SJCRH30 (cell line): ENCODE data around the gene VWA5A. TPM values are rescaled to one million over a fixed set of nuclear protein-coding genes. Genes with fewer than 3 reads are reported as not detected.
"Not testable (repeated sequence)": the region's sequence is repeated elsewhere in the genome, so short reads cannot be mapped to it uniquely, and the experiment has no call there.

ENCODE experiments used
- DNase-seq, 2 experiments: peaks; one replicate each; pipeline ENCODE4 v3.0.0-alpha.2; 2015 to 2020
- H3K27ac ChIP-seq: fragments of 250-450 bp; sonication (Bioruptor Pico); 2 replicates; pipeline ENCODE4 v1.5.1; 2020; ENCODE audit warnings: mild to moderate bottlenecking, moderate library complexity
- H3K27me3 ChIP-seq: fragments of 250-450 bp; sonication (Bioruptor Pico); 2 replicates; pipeline ENCODE4 v1.5.1; 2020; ENCODE audit warnings: mild to moderate bottlenecking, moderate library complexity
- H3K36me3 ChIP-seq: fragments of 250-450 bp; sonication (Bioruptor Pico); 2 replicates; pipeline ENCODE4 v1.5.1; 2020; ENCODE audit warnings: mild to moderate bottlenecking, moderate library complexity
- H3K4me1 ChIP-seq: fragments of 250-450 bp; sonication (Bioruptor Pico); 2 replicates; pipeline ENCODE4 v1.5.1; 2020; ENCODE audit warnings: mild to moderate bottlenecking, moderate library complexity
- H3K4me3 ChIP-seq: fragments of 250-450 bp; sonication (Bioruptor Pico); 2 replicates; pipeline ENCODE4 v1.5.1; 2020; ENCODE audit warnings: mild to moderate bottlenecking, moderate library complexity
- H3K9me3 ChIP-seq: fragments of 250-450 bp; sonication (Bioruptor Pico); replicated peaks from 2 replicates; pipeline ENCODE4 v1.5.1; 2020; ENCODE audit warnings: mild to moderate bottlenecking, moderate library complexity
- total RNA-seq: library from RNA; depleted of rRNA; stranded (reverse); fragments of >200 nt; shearing (Covaris generic); gene quantifications from 2 replicates; pipeline ENCODE4 v1.2.3, GENCODE V29; 2014

VWA5A gene
- total RNA-seq, 1 experiment from 2014 or later: 38.1 TPM

GRCh38 chr11:124115782-124116616 lies 749 bp downstream of the VWA5A start:
- Histone ChIP-seq H3K27me3 (no peaks in the 10 kb centered on the region), H3K4me3 (peak overlapping the region; percentile 72), H3K36me3 (peaks cover 8% of the 10 kb centered on the region), H3K27ac (peak overlapping the region; percentile 58), H3K9me3 (no peaks in the 10 kb centered on the region), H3K4me1 (peaks cover 4% of the 10 kb centered on the region; the same call in 1 of the 2 replicates)
- peak; percentile 26 to 30 for DNase-seq

GRCh38 chr11:124119103-124119502 lies 3.9 kb downstream of the VWA5A start:
- no peak for DNase-seq

GRCh38 chr11:124120891-124121290 lies 5.6 kb downstream of the VWA5A start:
- DNase-seq: no peak
- H3K4me3 ChIP-seq: no peak overlapping the region

More at GRCh38 chr11:124119103-124119502, 3.9 kb downstream of the VWA5A start:
- H3K27me3 ChIP-seq: no peaks in the 10 kb centered on the region
- peaks cover 19% of the 10 kb centered on the region for H3K36me3 ChIP-seq
- no peak overlapping the region for H3K4me3 ChIP-seq
- no peak overlapping the region for H3K27ac ChIP-seq
- peaks cover 4% of the 10 kb centered on the region; the same call in 1 of the 2 replicates for H3K4me1 ChIP-seq
- no peaks in the 10 kb centered on the region for H3K9me3 ChIP-seq

DNA sequence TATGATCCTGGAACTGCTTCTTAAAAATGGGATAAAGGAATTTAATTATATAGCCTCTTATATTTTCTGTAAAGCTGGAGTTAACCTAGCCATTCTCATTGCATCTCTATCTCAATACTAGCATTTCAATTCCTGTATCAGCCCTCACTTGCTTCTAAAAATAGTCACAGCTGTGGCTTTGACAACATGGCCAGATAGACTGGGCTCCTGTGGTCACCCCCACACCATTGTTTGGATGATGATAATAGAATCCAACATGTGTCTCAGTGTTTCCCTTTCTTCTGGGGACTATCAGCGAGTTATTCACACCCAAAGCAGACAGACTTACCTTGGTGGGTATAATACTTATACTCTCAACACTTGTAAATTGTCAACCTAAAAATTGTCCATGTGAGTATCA lies 6.9 kb downstream of the VWA5A start:
- H3K4me1 ChIP-seq: no peaks in the 10 kb centered on the region
- peaks cover 27% of the 10 kb centered on the region for H3K36me3 ChIP-seq
- H3K9me3 ChIP-seq: no peaks in the 10 kb centered on the region
- no peak overlapping the region for H3K27ac ChIP-seq
- DNase-seq: peak in 1 of 2 experiments; percentile 6
- H3K4me3 ChIP-seq: no peak overlapping the region
- H3K27me3 ChIP-seq: no peaks in the 10 kb centered on the region

More at GRCh38 chr11:124120891-124121290, 5.6 kb downstream of the VWA5A start:
- H3K27ac ChIP-seq: no peak overlapping the region
- H3K4me1 ChIP-seq: no peaks in the 10 kb centered on the region
- H3K27me3 ChIP-seq: no peaks in the 10 kb centered on the region
- peaks cover 27% of the 10 kb centered on the region for H3K36me3 ChIP-seq
- H3K9me3 ChIP-seq: no peaks in the 10 kb centered on the region

DNA sequence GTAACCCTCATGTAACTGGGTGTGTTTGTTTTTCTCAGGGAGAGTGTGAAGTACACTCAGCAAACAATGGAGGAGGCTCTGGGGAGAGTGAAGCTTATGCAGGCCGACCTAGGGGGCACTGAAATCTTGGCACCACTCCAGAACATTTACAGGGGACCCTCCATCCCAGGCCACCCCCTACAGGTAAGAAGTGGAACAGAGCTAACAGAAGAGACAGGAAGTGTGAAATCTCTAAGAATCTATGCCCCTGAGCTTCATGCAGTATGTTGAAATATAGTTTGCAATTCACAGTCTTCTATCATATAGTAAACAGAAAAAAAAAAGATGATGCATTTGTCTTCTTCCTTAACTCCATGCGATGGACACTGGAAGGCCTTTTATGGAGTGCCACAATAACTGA lies 8.4 kb downstream of the VWA5A start:
- no peaks in the 10 kb centered on the region for H3K4me1 ChIP-seq
- H3K27me3 ChIP-seq: no peaks in the 10 kb centered on the region
- no peak overlapping the region for H3K27ac ChIP-seq
- H3K9me3 ChIP-seq: no peaks in the 10 kb centered on the region
- DNase-seq: peak in 1 of 2 experiments; percentile 12
- peaks cover 27% of the 10 kb centered on the region for H3K36me3 ChIP-seq
- H3K4me3 ChIP-seq: no peak overlapping the region

GRCh38 chr11:124127134-124127533 lies 11.9 kb downstream of the VWA5A start:
- not testable (repeated sequence) for H3K27me3 ChIP-seq, DNase-seq, H3K9me3 ChIP-seq, H3K4me1 ChIP-seq, H3K4me3 ChIP-seq, H3K27ac ChIP-seq
- H3K36me3 ChIP-seq: peaks cover 16% of the 10 kb centered on the region

DNA sequence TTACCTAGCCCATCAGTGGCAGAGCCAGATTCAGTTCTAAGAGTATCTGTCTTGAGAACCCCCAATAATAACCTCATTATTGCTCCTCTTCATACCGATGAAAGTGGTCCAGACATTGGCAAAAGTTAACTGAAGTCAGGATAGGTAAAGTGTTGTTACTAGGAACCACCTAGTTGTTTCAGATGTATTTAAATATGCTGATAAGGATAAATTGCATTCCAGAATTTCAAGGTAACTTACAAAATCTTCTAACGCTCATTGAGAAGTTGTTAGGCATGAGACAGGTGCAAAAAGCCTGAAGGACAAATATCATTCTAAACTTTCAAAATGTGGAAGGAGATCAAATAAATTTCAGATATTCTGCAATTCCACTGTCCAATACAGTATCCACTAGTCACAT lies 27.8 kb downstream of the VWA5A start:
- no peak for DNase-seq
- Histone ChIP-seq H3K36me3 (no peaks in the 10 kb centered on the region), H3K27me3 (no peaks in the 10 kb centered on the region), H3K27ac (no peak overlapping the region), H3K4me1 (no peaks in the 10 kb centered on the region), H3K9me3 (no peaks in the 10 kb centered on the region), H3K4me3 (no peak overlapping the region)

DNA sequence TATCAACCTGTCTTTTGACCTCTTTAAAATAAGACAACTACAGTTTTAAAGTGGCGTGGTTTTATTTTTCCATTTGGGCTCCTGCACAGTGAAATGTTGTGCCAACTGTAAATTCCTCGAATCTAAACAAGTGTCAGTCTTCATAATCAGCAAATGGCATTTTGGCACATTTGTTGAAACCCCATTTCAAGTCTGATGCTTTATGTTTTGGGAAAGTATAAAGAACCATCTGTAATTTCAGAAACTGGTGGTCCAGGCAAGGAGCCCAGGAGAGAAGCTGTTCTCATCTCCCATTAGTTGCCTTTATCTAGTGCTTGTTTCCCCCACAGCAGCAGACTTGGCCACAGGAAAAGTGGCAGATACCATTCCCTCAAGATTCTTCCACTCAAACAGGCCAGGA lies 32.7 kb downstream of the VWA5A start:
- DNase-seq: no peak
- H3K27me3 ChIP-seq: no peaks in the 10 kb centered on the region
- H3K9me3 ChIP-seq: no peaks in the 10 kb centered on the region
- no peak overlapping the region for H3K27ac ChIP-seq
- no peak overlapping the region for H3K4me3 ChIP-seq
- H3K36me3 ChIP-seq: no peaks in the 10 kb centered on the region
- no peaks in the 10 kb centered on the region for H3K4me1 ChIP-seq

DNA sequence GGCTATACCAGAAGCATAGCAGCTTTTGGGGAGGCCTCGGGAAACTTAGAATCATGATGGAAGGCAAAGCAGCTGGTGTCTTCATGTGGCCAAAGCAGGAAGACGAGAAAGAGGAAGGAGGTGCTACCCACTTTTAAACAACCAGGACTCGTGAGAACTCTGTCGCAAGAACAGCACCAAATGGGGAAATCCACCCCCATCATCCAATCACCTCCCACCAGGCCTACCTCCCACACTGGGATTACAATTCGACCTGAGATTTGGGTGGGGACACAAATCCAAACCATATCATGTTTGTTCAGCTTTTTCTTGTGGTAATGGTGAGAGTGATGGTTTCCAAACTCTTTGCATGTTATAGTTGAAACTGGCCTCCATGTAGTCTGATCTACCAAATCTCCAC lies 35.4 kb downstream of the VWA5A start:
- no peaks in the 10 kb centered on the region for H3K4me1 ChIP-seq
- H3K27ac ChIP-seq: no peak overlapping the region
- no peaks in the 10 kb centered on the region for H3K27me3 ChIP-seq
- H3K36me3 ChIP-seq: no peaks in the 10 kb centered on the region
- DNase-seq: no peak
- no peak overlapping the region for H3K4me3 ChIP-seq
- H3K9me3 ChIP-seq: no peaks in the 10 kb centered on the region

DNA sequence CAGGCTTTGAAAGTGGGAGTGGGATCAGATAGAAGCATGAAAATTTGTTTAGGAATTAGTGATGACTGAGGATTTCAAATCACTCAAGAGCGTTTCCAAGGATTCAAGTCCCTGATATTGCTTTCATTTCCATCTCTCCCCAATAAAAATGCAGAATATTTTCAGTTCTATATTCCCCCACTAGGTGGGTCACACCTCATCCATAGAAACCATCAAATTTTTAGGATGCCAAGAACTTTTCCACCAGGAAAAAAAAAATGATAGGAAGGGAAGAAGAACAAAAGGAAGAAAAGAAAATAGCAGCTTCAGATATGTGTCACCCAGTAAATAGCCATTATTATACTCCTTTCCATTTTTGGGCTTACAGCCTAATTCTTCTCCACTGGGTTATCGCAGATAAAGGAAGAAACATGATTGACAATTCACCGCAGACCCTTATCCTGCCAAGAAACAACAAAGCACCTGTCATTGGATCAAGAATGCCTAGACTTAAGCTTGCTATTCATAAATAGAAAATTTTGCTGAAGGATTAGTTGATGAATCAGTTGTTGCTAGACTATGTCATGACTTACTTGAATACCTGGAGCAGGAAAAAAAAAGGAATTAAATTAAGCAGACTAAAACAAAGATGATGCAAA lies 37.6 kb downstream of the VWA5A start:
- no peak overlapping the region for H3K27ac ChIP-seq
- no peak for DNase-seq
- H3K4me3 ChIP-seq: no peak overlapping the region
- H3K4me1 ChIP-seq: no peaks in the 10 kb centered on the region
- no peaks in the 10 kb centered on the region for H3K9me3 ChIP-seq
- H3K27me3 ChIP-seq: no peaks in the 10 kb centered on the region
- H3K36me3 ChIP-seq: no peaks in the 10 kb centered on the region

GRCh38 chr11:124153821-124154220 lies 38.6 kb downstream of the VWA5A start:
- no peaks in the 10 kb centered on the region for H3K4me1 ChIP-seq
- no peak overlapping the region for H3K4me3 ChIP-seq
- no peaks in the 10 kb centered on the region for H3K9me3 ChIP-seq
- H3K36me3 ChIP-seq: no peaks in the 10 kb centered on the region
- H3K27me3 ChIP-seq: no peaks in the 10 kb centered on the region
- no peak overlapping the region for H3K27ac ChIP-seq
- DNase-seq: no peak

DNA sequence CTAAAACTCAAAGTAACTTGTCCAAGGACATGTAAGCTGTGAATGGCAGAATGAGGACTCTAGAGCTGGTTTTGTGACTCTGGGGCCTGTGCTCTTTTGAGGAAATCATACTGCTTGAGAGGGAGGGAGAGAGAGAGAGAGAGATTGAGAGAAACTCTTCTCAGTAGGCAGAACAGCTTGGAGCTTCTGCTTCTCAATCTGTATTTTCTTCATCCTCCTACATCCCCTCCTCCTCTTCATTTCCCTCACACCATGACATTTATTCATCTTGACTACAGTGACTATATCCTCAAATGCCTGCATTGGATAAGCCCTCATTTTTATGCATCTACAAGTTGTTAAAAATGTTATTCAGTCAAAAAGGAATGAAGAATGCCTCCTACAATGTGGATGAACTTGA lies 44.2 kb downstream of the VWA5A start:
- Histone ChIP-seq H3K4me1 (no peaks in the 10 kb centered on the region), H3K9me3 (no peaks in the 10 kb centered on the region), H3K36me3 (no peaks in the 10 kb centered on the region), H3K27me3 (no peaks in the 10 kb centered on the region), H3K4me3 (no peak overlapping the region), H3K27ac (no peak overlapping the region)
- no peak for DNase-seq

- no peak overlapping the region for H3K27ac ChIP-seq
- no peaks in the 10 kb centered on the region for H3K9me3 ChIP-seq
- H3K4me3 ChIP-seq: no peak overlapping the region
- H3K4me1 ChIP-seq: no peaks in the 10 kb centered on the region
- no peak for DNase-seq
- H3K27me3 ChIP-seq: no peaks in the 10 kb centered on the region
- H3K36me3 ChIP-seq: no peaks in the 10 kb centered on the region
Observed at GRCh38 chr11:124160986-124161385, 45.7 kb downstream of the VWA5A start.

DNA sequence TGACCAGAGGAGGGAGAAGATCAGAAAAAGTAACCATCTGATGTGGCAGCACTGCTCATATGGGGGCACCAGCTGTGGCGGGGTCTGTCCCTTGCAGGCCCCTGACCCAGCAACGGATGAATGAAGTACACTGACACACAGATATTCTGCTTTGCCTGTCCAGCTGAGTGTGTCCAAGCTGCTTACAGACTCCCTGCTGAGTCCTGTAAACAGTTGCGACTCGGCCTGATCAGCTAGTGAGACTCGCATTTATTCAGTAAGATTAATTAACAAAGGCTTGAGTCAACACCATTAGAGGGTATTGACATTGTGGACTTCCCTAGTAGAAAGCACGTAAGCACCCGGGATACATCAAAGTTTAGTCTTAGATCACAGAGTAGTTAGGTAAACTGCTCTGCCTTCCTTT lies 52.6 kb downstream of the VWA5A start:
- DNase-seq: no peak
- H3K36me3 ChIP-seq: no peaks in the 10 kb centered on the region

GRCh38 chr11:124168796-124169195 lies 53.5 kb downstream of the VWA5A start:
- Histone ChIP-seq H3K4me1 (peaks cover 14% of the 10 kb centered on the region), H3K27ac (no peak overlapping the region), H3K9me3 (no peaks in the 10 kb centered on the region), H3K27me3 (no peaks in the 10 kb centered on the region), H3K4me3 (no peak overlapping the region), H3K36me3 (no peaks in the 10 kb centered on the region)
- DNase-seq: no peak

More for the DNA sequence above, 52.6 kb downstream of the VWA5A start:
- H3K4me3 ChIP-seq: no peak overlapping the region
- H3K9me3 ChIP-seq: no peaks in the 10 kb centered on the region
- peaks cover 6% of the 10 kb centered on the region for H3K4me1 ChIP-seq
- H3K27me3 ChIP-seq: no peaks in the 10 kb centered on the region
- no peak overlapping the region for H3K27ac ChIP-seq
